ENCODE data around the gene ACBD4.

DNA sequence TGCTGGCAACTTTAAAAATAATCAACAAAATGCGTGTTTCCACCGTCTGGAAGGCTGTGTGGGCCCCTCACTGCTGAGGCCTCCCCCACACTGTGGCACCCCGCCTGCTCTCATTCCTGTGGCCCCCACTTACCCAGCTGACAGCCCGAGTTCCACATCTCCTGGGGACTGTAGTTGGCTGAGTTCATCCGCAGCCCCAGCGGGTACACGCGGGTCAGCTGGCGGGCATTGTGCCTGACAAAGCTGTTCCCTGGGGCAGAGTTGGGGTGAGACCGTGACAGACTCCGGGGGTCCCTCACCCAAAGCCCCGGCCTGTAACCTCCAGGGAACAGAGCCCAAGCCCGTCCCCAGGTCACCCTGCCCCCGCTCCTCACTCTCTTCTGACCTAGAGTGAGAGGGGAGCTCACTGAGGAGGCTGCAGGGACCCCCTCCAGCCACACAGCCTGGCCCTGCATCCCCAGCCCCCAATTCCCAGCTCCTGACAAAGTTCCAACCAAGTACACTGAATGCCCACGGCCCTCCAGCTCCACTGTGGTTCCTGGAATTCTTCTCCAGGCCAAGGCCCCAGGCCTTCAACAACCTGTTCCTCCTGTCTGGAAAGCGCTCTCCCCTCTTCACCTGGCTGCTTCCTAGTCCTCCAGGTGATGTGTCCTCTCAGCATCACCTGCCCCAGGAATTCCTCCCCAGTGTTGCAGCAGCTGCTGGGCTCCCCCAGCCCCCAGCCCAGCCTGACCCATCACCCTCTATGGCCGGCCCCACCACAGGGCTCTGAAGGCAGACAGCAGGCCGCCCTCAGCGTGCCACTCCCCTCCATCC is 21.2 kb upstream of the ACBD4 start:
- TF ChIP-seq, protein P1, sequence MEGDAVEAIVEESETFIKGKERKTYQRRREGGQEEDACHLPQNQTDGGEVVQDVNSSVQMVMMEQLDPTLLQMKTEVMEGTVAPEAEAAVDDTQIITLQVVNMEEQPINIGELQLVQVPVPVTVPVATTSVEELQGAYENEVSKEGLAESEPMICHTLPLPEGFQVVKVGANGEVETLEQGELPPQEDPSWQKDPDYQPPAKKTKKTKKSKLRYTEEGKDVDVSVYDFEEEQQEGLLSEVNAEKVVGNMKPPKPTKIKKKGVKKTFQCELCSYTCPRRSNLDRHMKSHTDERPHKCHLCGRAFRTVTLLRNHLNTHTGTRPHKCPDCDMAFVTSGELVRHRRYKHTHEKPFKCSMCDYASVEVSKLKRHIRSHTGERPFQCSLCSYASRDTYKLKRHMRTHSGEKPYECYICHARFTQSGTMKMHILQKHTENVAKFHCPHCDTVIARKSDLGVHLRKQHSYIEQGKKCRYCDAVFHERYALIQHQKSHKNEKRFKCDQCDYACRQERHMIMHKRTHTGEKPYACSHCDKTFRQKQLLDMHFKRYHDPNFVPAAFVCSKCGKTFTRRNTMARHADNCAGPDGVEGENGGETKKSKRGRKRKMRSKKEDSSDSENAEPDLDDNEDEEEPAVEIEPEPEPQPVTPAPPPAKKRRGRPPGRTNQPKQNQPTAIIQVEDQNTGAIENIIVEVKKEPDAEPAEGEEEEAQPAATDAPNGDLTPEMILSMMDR (IDR thresholded peaks at IDR 0.05; ENCODE audit: poor library complexity) = no peak
- TF ChIP-seq EZH2 (IDR thresholded peaks at IDR 0.05; ENCODE audit: borderline replicate concordance) = no peak
- no peak for TF ChIP-seq EZH2phosphoT487 (IDR thresholded peaks at IDR 0.05; ENCODE audit: low read depth, severe bottlenecking, unreplicated experiment)
